ENCODE data around the gene GABBR2.

GRCh38 chr9:98284754-98285153 is 424.0 kb downstream of the GABBR2 start:
- TF ChIP-seq FOS (IDR thresholded peaks at IDR 0.05; ENCODE audit: extremely low read depth, insufficient read length) = no peak
- TF ChIP-seq CBX2 (IDR thresholded peaks at IDR 0.05; ENCODE audit: insufficient read depth, low read length, poor library complexity, severe bottlenecking) = no peak
- no peak for TF ChIP-seq HOXB6 (CRISPR knock-in tag; IDR thresholded peaks at IDR 0.05; ENCODE audit: borderline replicate concordance)
- TF ChIP-seq KAT2B (IDR thresholded peaks at IDR 0.05; ENCODE audit: low read depth, low read length) = no peak
- no peak for TF ChIP-seq ZNF232 (CRISPR knock-in tag; IDR thresholded peaks at IDR 0.05)
- TF ChIP-seq SETDB1 (IDR thresholded peaks at IDR 0.05; ENCODE audit: low read length) = no peak
- TF ChIP-seq NFE2L1 (tag; IDR thresholded peaks at IDR 0.05; ENCODE audit: borderline replicate concordance, low read depth) = no peak
- no peak for TF ChIP-seq TCF7L2 (IDR thresholded peaks at IDR 0.05; ENCODE audit: low read depth, low read length)
- TF ChIP-seq CBX5 (IDR thresholded peaks at IDR 0.05; ENCODE audit: borderline replicate concordance, low read depth) = no peak
- no peak for TF ChIP-seq HSF4 (CRISPR knock-in tag; IDR thresholded peaks at IDR 0.05; ENCODE audit: borderline replicate concordance)

Measured in K562 (cell line).